Central memory CD4-positive, alpha-beta T cell (primary cell): ENCODE results near the gene YOD1.
"Not testable (repeated sequence)": the region's sequence is repeated elsewhere in the genome, so short reads cannot be mapped to it uniquely, and the experiment has no call there.

Experiments used
- DNase-seq: peaks from one replicate; pipeline ENCODE4 v3.0.0; 2022

YOD1 gene

GRCh38 chr1:207048041-207048440 is 3.0 kb downstream of the YOD1 start:
- DNase-seq: no peak

GRCh38 chr1:207047505-207047904 is 3.5 kb downstream of the YOD1 start:
- no peak for DNase-seq

GRCh38 chr1:207045453-207045852 is 5.6 kb downstream of the YOD1 start:
- DNase-seq: no peak

- DNase-seq: not testable (repeated sequence)
These were observed 9.6 kb downstream of the YOD1 start for GRCh38 chr1:207041397-207041796.

GRCh38 chr1:207040181-207040533 is 10.9 kb downstream of the YOD1 start:
- no peak for DNase-seq

GRCh38 chr1:207039380-207040180 is 11.4 kb downstream of the YOD1 start:
- DNase-seq: no peak

- no peak for DNase-seq
These were observed 14.1 kb downstream of the YOD1 start for GRCh38 chr1:207036865-207037264.

- no peak for DNase-seq
These were observed 15.0 kb downstream of the YOD1 start for GRCh38 chr1:207035877-207036551.

- DNase-seq: no peak
These were observed 16.0 kb downstream of the YOD1 start for GRCh38 chr1:207034998-207035397.

GRCh38 chr1:207034208-207034607 is 16.8 kb downstream of the YOD1 start:
- no peak for DNase-seq

GRCh38 chr1:207033302-207033701 is 17.7 kb downstream of the YOD1 start:
- DNase-seq: no peak

GRCh38 chr1:207032528-207033017 is 18.4 kb downstream of the YOD1 start, which contains the start of gene C1orf116:
C1orf116 (minus strand) TSS chr1:207032756; CDS start chr1:207027598, 5,158 bp downstream.
- DNase-seq: no peak

- DNase-seq: no peak
These were observed 19.3 kb downstream of the YOD1 start for GRCh38 chr1:207031632-207032264.

GRCh38 chr1:207031016-207031415 is 20.0 kb downstream of the YOD1 start:
- DNase-seq: no peak

- no peak for DNase-seq
These were observed 20.4 kb downstream of the YOD1 start for GRCh38 chr1:207030522-207031009.

- DNase-seq: no peak
These were observed 21.1 kb downstream of the YOD1 start for GRCh38 chr1:207029701-207030521.

GRCh38 chr1:207028884-207029650 is 21.9 kb downstream of the YOD1 start:
- no peak for DNase-seq

GRCh38 chr1:207027921-207028320 is 23.1 kb downstream of the YOD1 start:
- DNase-seq: no peak

GRCh38 chr1:207027206-207027777 is 23.7 kb downstream of the YOD1 start:
- no peak for DNase-seq

GRCh38 chr1:207026104-207026534 is 24.9 kb downstream of the YOD1 start:
- no peak for DNase-seq
